ENCODE data around the gene DUSP16. TPM values are rescaled to one million over a fixed set of nuclear protein-coding genes. Genes with fewer than 3 reads are reported as not detected.

Gene DUSP16
- polyA plus RNA-seq, 2 of the 4 experiments (the other 2 are of a cell fraction) = 18.2 to 34.7 TPM

GRCh38 chr12:12467688-12468261, 94.9 kb downstream of the DUSP16 start (continued):
- TF ChIP-seq POLR2AphosphoS2 (conservative IDR thresholded peaks at IDR 0.05; ENCODE audit: low read length) = no peak
- TF ChIP-seq PBX3 (IDR thresholded peaks at IDR 0.05) = no peak
- no peak for TF ChIP-seq KDM1A (IDR thresholded peaks at IDR 0.05; ENCODE audit: low read depth)
- TF ChIP-seq E2F6 (IDR thresholded peaks at IDR 0.05; ENCODE audit: borderline replicate concordance, low read depth) = no peak
- TF ChIP-seq MAZ (IDR thresholded peaks at IDR 0.05; ENCODE audit: borderline replicate concordance, low read depth, low read length) = no peak

- Histone ChIP-seq H3K4me2 (no peak overlapping the region), H3K4me1 (no peaks in the 10 kb centered on the region), H3K27ac (no peak overlapping the region), H3K9me3 (no peaks in the 10 kb centered on the region), H3K4me3 (no peak overlapping the region)
- CTCF ChIA-PET = interaction anchor here (0.6 to 2.5 kb wide), 3 partner anchors 10 to 277 kb away, joined by 3 to 7 read pairs (median 3); no protein-coding TSS in a partner anchor
- POLR2A ChIA-PET = no interaction called here
- DNase-seq (ENCODE audit: low read depth in 1 of 2, low spot score in 1 of 2) = no peak
- FAIRE-seq = no peak
- no peak for ATAC-seq
- 87% methylated on average over 6 of the region's 6 CpGs for WGBS (ENCODE audit: missing lambda C conversion rate)
- TF ChIP-seq RARB (CRISPR knock-in tag; IDR thresholded peaks at IDR 0.05) (no peak), NFE2L2 (conservative IDR thresholded peaks at IDR 0.05; ENCODE audit: low read length) (no peak), CHD4 (IDR thresholded peaks at IDR 0.05; ENCODE audit: borderline replicate concordance) (no peak), PHF8 (IDR thresholded peaks at IDR 0.05; ENCODE audit: borderline replicate concordance, low read depth) (no peak), GATA3 (IDR thresholded peaks at IDR 0.05; ENCODE audit: borderline replicate concordance) (no peak), FOSB (CRISPR knock-in tag; IDR thresholded peaks at IDR 0.05) (no peak), EP300 (IDR thresholded peaks at IDR 0.05) (no peak), ATOH8 (CRISPR knock-in tag; IDR thresholded peaks at IDR 0.05; ENCODE audit: low read depth) (no peak), ZSCAN20 (CRISPR knock-in tag; IDR thresholded peaks at IDR 0.05) (no peak), REST (IDR thresholded peaks at IDR 0.05) (no peak), MAX (IDR thresholded peaks at IDR 0.05) (no peak), ZNF302 (CRISPR knock-in tag; IDR thresholded peaks at IDR 0.05) (no peak), HDAC2 (IDR thresholded peaks at IDR 0.05) (no peak), RCOR1 (IDR thresholded peaks at IDR 0.05; ENCODE audit: low read depth, low read length) (no peak), MAZ (IDR thresholded peaks at IDR 0.05; ENCODE audit: borderline replicate concordance, low read depth, low read length) (no peak)
Observed at GRCh38 chr12:12467264-12467663, 95.4 kb downstream of the DUSP16 start.

Measured in A549 (cell line).